ENCODE data around the gene BLZF1.

DNA sequence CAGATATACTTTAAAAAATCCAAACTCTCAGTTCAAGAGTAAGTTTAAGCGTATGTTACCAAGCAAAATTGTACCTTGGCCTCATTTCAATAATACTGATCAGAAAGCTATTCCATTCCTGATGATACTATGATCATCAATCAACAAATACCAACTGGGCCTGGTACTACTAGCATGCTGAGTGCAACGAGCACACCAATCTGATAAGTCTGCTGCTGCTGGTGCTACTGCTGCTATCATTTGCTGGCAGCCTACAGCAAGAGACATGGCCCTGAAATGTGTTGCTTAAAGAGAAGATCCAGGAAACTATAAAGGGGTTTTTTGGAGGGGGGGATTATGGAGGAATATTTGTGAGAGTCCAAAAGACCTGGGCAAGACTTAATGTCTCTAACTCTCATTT is 40.1 kb upstream of the BLZF1 start:
- TF ChIP-seq CTCF (IDR thresholded peaks at IDR 0.05) (no peak), EZH2 (IDR thresholded peaks at IDR 0.05; ENCODE audit: borderline replicate concordance, insufficient read depth, low read depth, low read length, poor library complexity, severe bottlenecking) (no peak)
